K562 (cell line): ENCODE measurements around the gene MB21D2. TPM values are rescaled to one million over a fixed set of nuclear protein-coding genes. Genes with fewer than 3 reads are reported as not detected.

Experiments
- ATAC-seq: fragments of 200-7000 bp; cut with Tn5 transposase; 3 replicates; pipeline ENCODE4 v1.9.1; 2020; ENCODE audit warnings: moderate library complexity
- BruUV-seq: library from RNA; stranded (reverse); fragments of 400-500 nt; replicated peaks from 2 replicates; lab custom pipeline; 2021; lab: Mats Ljungman, UMichigan
- CTCF ChIA-PET: fragments of 300-600 bp; formaldehyde crosslinking; extraction: SDS; loops from one replicate; lab custom pipeline; 2021; ENCODE audit warnings: low intra/inter-chr PET ratio; lab: Yijun Ruan, JAX
- POLR2A ChIA-PET: fragments of 300-600, 350-650 bp; sonication (Branson Sonifier 250); formaldehyde crosslinking; extraction: SDS; loops from one replicate; lab custom pipeline; 2021; ENCODE audit warnings: antibody characterized with exemption, inconsistent platforms; lab: Yijun Ruan, JAX
- DNase-seq, 4 experiments: peaks; one replicate each; pipeline versions ENCODE4 v3.0.0 to v3.0.0-alpha.2; 2011 to 2018; ENCODE audit warnings: low spot score in 3 of 4, mixed read lengths in 3 of 4; ENCODE audit errors: extremely low read depth in 1 of 4
- FAIRE-seq: peaks from 2 replicates; lab custom pipeline; 2011; peaks lifted over from hg19 to GRCh38; lab: Jason Lieb, UNC
- H2AFZ ChIP-seq: 2 replicates; pipeline ENCODE4 v1.6.0; 2011; ENCODE audit warnings: low read depth, low read length, control low read depth, inconsistent platforms
- H3K27ac ChIP-seq: fragments of 200-600 bp; 3 replicates; pipeline ENCODE4 v1.8.0; 2011; ENCODE audit warnings: low read depth, mild to moderate bottlenecking, control low read depth, inconsistent platforms, low read length, moderate library complexity, mixed read lengths; ENCODE audit errors: extremely low read depth
- H3K27me3 ChIP-seq, 2 experiments: fragments of 300-600 bp in 1 of 2; 2 replicates in 1 of 2; 3 replicates in 1 of 2; pipeline versions ENCODE4 v1.6.0 to v1.8.0; 2011; ENCODE audit warnings: inconsistent platforms in 2 of 2, low read length in 2 of 2, mild to moderate bottlenecking in 1 of 2, mixed read lengths in 1 of 2, moderate library complexity in 1 of 2; ENCODE audit not compliant: control insufficient read depth in 2 of 2, insufficient read depth in 2 of 2
- H3K36me3 ChIP-seq: fragments of 300-600 bp; 3 replicates; pipeline ENCODE4 v1.8.0; 2011; ENCODE audit warnings: mild to moderate bottlenecking, low read length, inconsistent platforms; ENCODE audit not compliant: control insufficient read depth, insufficient read depth
- H3K4me1 ChIP-seq, 2 experiments: fragments of 200-600 bp in 1 of 2; replicated peaks in 1 of 2; 2 replicates in 1 of 2; 3 replicates in 1 of 2; pipeline versions ENCODE4 v1.5.1 to v1.8.0; 2011; ENCODE audit warnings: inconsistent platforms in 2 of 2, low read length in 2 of 2, mild to moderate bottlenecking in 1 of 2, mixed read lengths in 1 of 2, moderate library complexity in 1 of 2; ENCODE audit not compliant: control insufficient read depth in 2 of 2, insufficient read depth in 2 of 2
- H3K4me2 ChIP-seq: 2 replicates; pipeline ENCODE4 v1.6.1; 2011; ENCODE audit warnings: low read length, control low read depth, inconsistent platforms, mixed read lengths; ENCODE audit not compliant: insufficient read depth
- H3K4me3 ChIP-seq: fragments of 200-600 bp; sonication (generic), shearing (Covaris generic); 2 replicates; pipeline ENCODE4 v1.5.1; 2016; ENCODE audit warnings: control low read depth, inconsistent platforms
- H3K79me2 ChIP-seq: fragments of 200-600 bp; 3 replicates; pipeline ENCODE4 v1.8.0; 2011; ENCODE audit warnings: low read length, inconsistent platforms; ENCODE audit not compliant: control insufficient read depth, insufficient read depth
- H3K9ac ChIP-seq, 2 experiments: 2 replicates each; pipeline versions ENCODE4 v1.6.0 to v1.6.1; 2011; ENCODE audit warnings: low read depth in 2 of 2, low read length in 2 of 2, control low read depth in 1 of 2, inconsistent platforms in 1 of 2, mild to moderate bottlenecking in 1 of 2, mixed read lengths in 1 of 2; ENCODE audit not compliant: insufficient read depth in 1 of 2
- H3K9me1 ChIP-seq: one replicate; pipeline ENCODE4 v1.6.0; 2011; ENCODE audit warnings: inconsistent platforms, mild to moderate bottlenecking, low read length, moderate library complexity; ENCODE audit not compliant: control insufficient read depth, insufficient read depth
- H3K9me3 ChIP-seq: replicated peaks from 2 replicates; pipeline ENCODE4 v1.5.1; 2011; ENCODE audit warnings: low read depth, low read length, inconsistent platforms; ENCODE audit not compliant: control insufficient read depth, insufficient read depth
- H4K20me1 ChIP-seq: replicated peaks from 2 replicates; pipeline ENCODE4 v1.6.1; 2011; ENCODE audit warnings: low read length, inconsistent platforms, mixed read lengths; ENCODE audit not compliant: control insufficient read depth, insufficient read depth
- IRF1 ChIP-seq: sonication (generic); formaldehyde crosslinking; IDR thresholded peaks from 2 replicates; pipeline ENCODE4 v1.8.0; 2022; ENCODE audit warnings: missing genetic modification reagents, mild to moderate bottlenecking, borderline replicate concordance
- RAD21 ChIP-seq, 2 experiments: fragments of 250-450 bp in 1 of 2; fragments of 450-650 bp in 1 of 2; sonication (Bioruptor Pico) in 1 of 2; formaldehyde crosslinking in 1 of 2; IDR thresholded peaks in 1 of 2; conservative IDR thresholded peaks in 1 of 2; 2 replicates each; pipeline versions ENCODE4 v1.4.0 to v1.8.0; 2020 to 2022; ENCODE audit warnings: mild to moderate bottlenecking in 2 of 2, moderate library complexity in 1 of 2
- REST ChIP-seq, 2 experiments: fragments of 450-650 bp; formaldehyde crosslinking in 1 of 2; IDR thresholded peaks; 2 replicates each; pipeline versions ENCODE4 v1.4.0 to v1.6.1; 2014 to 2020; ENCODE audit warnings: mild to moderate bottlenecking in 2 of 2, borderline replicate concordance in 1 of 2, low read depth in 1 of 2
- SMC3 ChIP-seq: conservative IDR thresholded peaks from 2 replicates; pipeline ENCODE4 v1.6.1; 2011; ENCODE audit warnings: low read depth, low read length, improper control_type of control experiment; ENCODE audit not compliant: insufficient read depth
- ZNF695 ChIP-seq: fragments of 450-650 bp; formaldehyde crosslinking; IDR thresholded peaks from 2 replicates; pipeline ENCODE4 v1.4.0; 2020; ENCODE audit warnings: mild to moderate bottlenecking, moderate library complexity
- WGBS: fragments of 100-300 bp; shearing (Covaris generic); methylation state at CpG from one replicate; pipeline ENCODE4 v1.1.6; 2016; ENCODE audit warnings: low coverage, mixed read lengths; ENCODE audit not compliant: insufficient coverage; ENCODE audit errors: missing lambda C conversion rate; 5-methylcytosine and 5-hydroxymethylcytosine counted together
- in situ Hi-C: fragments of 300-500 bp; cut with MboI; formaldehyde crosslinking; loops from 4 replicates; pipeline ENCODE4 v1.15.0; 2018; ENCODE audit warnings: inconsistent platforms, mixed read lengths
- intact Hi-C: fragments of 100-400 bp; cut with micrococcal nuclease; formaldehyde crosslinking; loops from 2 replicates; pipeline ENCODE4 v1.14.2; 2022
- polyA plus RNA-seq, 8 experiments: library from polyadenylated mRNA; depleted of rRNA in 4 of 8; stranded (reverse) in 5 of 8; unstranded in 3 of 8; fragments of >200 nt; fragmentation: Nextera tagmentation in 2 of 8; fragmentation: Illumina TruSeq in 1 of 8; extraction: Ambion mirVana in 2 of 8; extraction: Trizol in 1 of 8; gene quantifications; 2 replicates each; pipeline versions ENCODE4 v1.2.1 to v1.2.3, GENCODE V29; 2011 to 2014; ENCODE audit warnings: inconsistent platforms in 1 of 8, missing spikeins in 1 of 8
- total RNA-seq, 7 experiments: library from RNA; depleted of rRNA in 6 of 7; stranded (reverse); fragments of >200 nt in 6 of 7; fragmentation: Illumina TruSeq in 2 of 7; extraction: Trizol in 2 of 7; gene quantifications; 2 replicates each; pipeline versions ENCODE4 v1.2.1 to v1.2.3, GENCODE V29; 2011 to 2021; ENCODE audit warnings: low replicate concordance in 1 of 7
- TF ChIP-seq, protein P1 (sequence below), 3 experiments: IDR thresholded peaks in 2 of 3; conservative IDR thresholded peaks in 1 of 3; 2 replicates each; pipeline ENCODE4 v1.5.1; 2011 to 2012; ENCODE audit warnings: low read length in 3 of 3, mild to moderate bottlenecking in 3 of 3, control low read depth in 2 of 3, improper control_type of control experiment in 1 of 3, inconsistent platforms in 1 of 3, low read depth in 1 of 3, mixed read lengths in 1 of 3, moderate library complexity in 1 of 3; ENCODE audit not compliant: insufficient read depth in 2 of 3

Gene MB21D2
- total and polyA plus RNA-seq, 9 of the 15 experiments (the other 6 are each of a cell fraction or from before 2014, with no cell fraction given) = 0.01 TPM; not detected in 8

- Histone ChIP-seq H3K36me3 (no peaks in the 10 kb centered on the region), H3K9ac (no peak overlapping the region), H3K4me2 (no peak overlapping the region), H3K79me2 (no peaks in the 10 kb centered on the region), H3K9me1 (no peaks in the 10 kb centered on the region)
- CTCF ChIA-PET = interaction anchor here (1.6 kb wide), 2 partner anchors 236 to 335 kb away, joined by 6 to 8 read pairs; no protein-coding TSS in a partner anchor
- intact Hi-C loops (loop anchor here (1.0 kb wide), 2 partner anchors 237 to 336 kb away; no protein-coding TSS in a partner anchor), in situ Hi-C loops (loop anchor here (10.0 to 25.0 kb wide), 2 partner anchors 238 to 1509 kb away; no protein-coding TSS in a partner anchor)
- peak in 2 of 4 experiments; percentile 31 to 34 for DNase-seq
- TF ChIP-seq IRF1 (CRISPR knock-in tag) (no peak), SMC3 (0 out of 2 replicates have a peak, but pooled peaks have one; percentile 27), ZNF695 (CRISPR knock-in tag) (no peak), REST (IDR thresholded peaks at IDR 0.05; ENCODE audit: borderline replicate concordance) (peak; percentile 29; the same call in 1 of the 2 replicates), REST (CRISPR knock-in tag; IDR thresholded peaks at IDR 0.05; ENCODE audit: low read depth) (no peak), RAD21 (CRISPR knock-in tag; conservative IDR thresholded peaks at IDR 0.05 in 1 of 2, IDR thresholded peaks at IDR 0.05 in 1 of 2) (peak; percentile 42 to 64; a peak in 3 of 4 replicates)
- TF ChIP-seq, protein P1, sequence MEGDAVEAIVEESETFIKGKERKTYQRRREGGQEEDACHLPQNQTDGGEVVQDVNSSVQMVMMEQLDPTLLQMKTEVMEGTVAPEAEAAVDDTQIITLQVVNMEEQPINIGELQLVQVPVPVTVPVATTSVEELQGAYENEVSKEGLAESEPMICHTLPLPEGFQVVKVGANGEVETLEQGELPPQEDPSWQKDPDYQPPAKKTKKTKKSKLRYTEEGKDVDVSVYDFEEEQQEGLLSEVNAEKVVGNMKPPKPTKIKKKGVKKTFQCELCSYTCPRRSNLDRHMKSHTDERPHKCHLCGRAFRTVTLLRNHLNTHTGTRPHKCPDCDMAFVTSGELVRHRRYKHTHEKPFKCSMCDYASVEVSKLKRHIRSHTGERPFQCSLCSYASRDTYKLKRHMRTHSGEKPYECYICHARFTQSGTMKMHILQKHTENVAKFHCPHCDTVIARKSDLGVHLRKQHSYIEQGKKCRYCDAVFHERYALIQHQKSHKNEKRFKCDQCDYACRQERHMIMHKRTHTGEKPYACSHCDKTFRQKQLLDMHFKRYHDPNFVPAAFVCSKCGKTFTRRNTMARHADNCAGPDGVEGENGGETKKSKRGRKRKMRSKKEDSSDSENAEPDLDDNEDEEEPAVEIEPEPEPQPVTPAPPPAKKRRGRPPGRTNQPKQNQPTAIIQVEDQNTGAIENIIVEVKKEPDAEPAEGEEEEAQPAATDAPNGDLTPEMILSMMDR (IDR thresholded peaks at IDR 0.05 in 2 of 3, conservative IDR thresholded peaks at IDR 0.05 in 1 of 3; ENCODE audit: insufficient read depth in 2 of 3, low read depth in 1 of 3, low read length in 3 of 3) = peak; percentile 12 to 53 (median 48); a peak in 3 of 6 replicates
- TF ChIP-seq, all 486 proteins: peak for 4
- WGBS = 0% methylated on average over 7 of the region's 7 CpGs
- Histone ChIP-seq H3K27ac (no peak overlapping the region), H2AFZ (no peak overlapping the region), H3K4me3 (no peak overlapping the region), H3K27me3 (no peaks in the 10 kb centered on the region), H3K4me1 (no peaks in the 10 kb centered on the region), H4K20me1 (no peaks in the 10 kb centered on the region), H3K9me3 (no peaks in the 10 kb centered on the region)
- ATAC-seq = peak; percentile 71
- POLR2A ChIA-PET = no interaction called here
- no TSS peak for BruUV-seq
- FAIRE-seq = peak; percentile 62
Observed at GRCh38 chr3:192802957-192803899, 114.4 kb downstream of the MB21D2 start.
